Measurements from ENCODE around the gene AKT3. TPM values are rescaled to one million over a fixed set of nuclear protein-coding genes. Genes with fewer than 3 reads are reported as not detected.

Gene AKT3
- total RNA-seq, 1 donor from 2014 or later, result 20.6 TPM

- DNase-seq, result no peak
- intact Hi-C loops (cut with micrococcal nuclease), result no loop called here
- peaks cover 21% of the 10 kb centered on the region for H3K36me3 ChIP-seq
- no peaks in the 10 kb centered on the region for H3K9me3 ChIP-seq (replicated peaks)
- no peak for TF ChIP-seq CTCF (IDR thresholded peaks at IDR 0.05; ENCODE audit: borderline replicate concordance)
- H3K4me3 ChIP-seq, result no peak overlapping the region
- no peaks in the 10 kb centered on the region for H3K27me3 ChIP-seq (ENCODE audit: low read depth)
- no peak overlapping the region for H3K27ac ChIP-seq (replicated peaks)
- peaks cover 13% of the 10 kb centered on the region for H3K4me1 ChIP-seq
Observed at GRCh38 chr1:243508943-243509342, 341.1 kb downstream of the AKT3 start.

- no peak for TF ChIP-seq CTCF (IDR thresholded peaks at IDR 0.05; ENCODE audit: borderline replicate concordance)
- intact Hi-C loops (cut with micrococcal nuclease), result no loop called here
- no peaks in the 10 kb centered on the region for H3K27me3 ChIP-seq (ENCODE audit: low read depth)
- no peak overlapping the region for H3K4me3 ChIP-seq
- no peak for DNase-seq
- peaks cover 21% of the 10 kb centered on the region for H3K36me3 ChIP-seq
- H3K27ac ChIP-seq (replicated peaks), result no peak overlapping the region
- peaks cover 13% of the 10 kb centered on the region for H3K4me1 ChIP-seq
- no peaks in the 10 kb centered on the region for H3K9me3 ChIP-seq (replicated peaks)
Observed at GRCh38 chr1:243508303-243508713, 341.7 kb downstream of the AKT3 start.

- no peak for TF ChIP-seq CTCF (IDR thresholded peaks at IDR 0.05; ENCODE audit: borderline replicate concordance)
- Histone ChIP-seq H3K27ac (replicated peaks) (no peak overlapping the region), H3K9me3 (replicated peaks) (no peaks in the 10 kb centered on the region), H3K4me1 (peaks cover 13% of the 10 kb centered on the region), H3K4me3 (no peak overlapping the region), H3K27me3 (ENCODE audit: low read depth) (no peaks in the 10 kb centered on the region), H3K36me3 (peaks cover 21% of the 10 kb centered on the region)
- no peak for DNase-seq
- intact Hi-C loops (cut with micrococcal nuclease), result no loop called here
Observed at GRCh38 chr1:243507672-243508302, 342.3 kb downstream of the AKT3 start.

- TF ChIP-seq CTCF (IDR thresholded peaks at IDR 0.05; ENCODE audit: borderline replicate concordance), result no peak
- no peak for DNase-seq
- intact Hi-C loops (cut with micrococcal nuclease), result no loop called here
- Histone ChIP-seq H3K4me1 (peaks cover 13% of the 10 kb centered on the region), H3K4me3 (no peak overlapping the region), H3K27ac (replicated peaks) (no peak overlapping the region), H3K9me3 (replicated peaks) (no peaks in the 10 kb centered on the region), H3K27me3 (ENCODE audit: low read depth) (no peaks in the 10 kb centered on the region), H3K36me3 (peaks cover 21% of the 10 kb centered on the region)
Observed at GRCh38 chr1:243507001-243507671, 342.9 kb downstream of the AKT3 start.

GRCh38 chr1:243505986-243506689 is 343.9 kb downstream of the AKT3 start:
- DNase-seq, result no peak

More at GRCh38 chr1:243505986-243506689, 343.9 kb downstream of the AKT3 start:
- Histone ChIP-seq H3K27me3 (ENCODE audit: low read depth) (no peaks in the 10 kb centered on the region), H3K4me1 (peaks cover 13% of the 10 kb centered on the region), H3K9me3 (replicated peaks) (no peaks in the 10 kb centered on the region), H3K36me3 (peaks cover 12% of the 10 kb centered on the region), H3K4me3 (no peak overlapping the region), H3K27ac (replicated peaks) (peak overlapping the region; percentile 24)
- intact Hi-C loops (cut with micrococcal nuclease), result no loop called here
- no peak for TF ChIP-seq CTCF (IDR thresholded peaks at IDR 0.05; ENCODE audit: borderline replicate concordance)
